ENCODE results near the gene FBXO48.
"Not testable (repeated sequence)": the region's sequence is repeated elsewhere in the genome, so short reads cannot be mapped to it uniquely, and the experiment has no call there.

The FBXO48 gene

DNA sequence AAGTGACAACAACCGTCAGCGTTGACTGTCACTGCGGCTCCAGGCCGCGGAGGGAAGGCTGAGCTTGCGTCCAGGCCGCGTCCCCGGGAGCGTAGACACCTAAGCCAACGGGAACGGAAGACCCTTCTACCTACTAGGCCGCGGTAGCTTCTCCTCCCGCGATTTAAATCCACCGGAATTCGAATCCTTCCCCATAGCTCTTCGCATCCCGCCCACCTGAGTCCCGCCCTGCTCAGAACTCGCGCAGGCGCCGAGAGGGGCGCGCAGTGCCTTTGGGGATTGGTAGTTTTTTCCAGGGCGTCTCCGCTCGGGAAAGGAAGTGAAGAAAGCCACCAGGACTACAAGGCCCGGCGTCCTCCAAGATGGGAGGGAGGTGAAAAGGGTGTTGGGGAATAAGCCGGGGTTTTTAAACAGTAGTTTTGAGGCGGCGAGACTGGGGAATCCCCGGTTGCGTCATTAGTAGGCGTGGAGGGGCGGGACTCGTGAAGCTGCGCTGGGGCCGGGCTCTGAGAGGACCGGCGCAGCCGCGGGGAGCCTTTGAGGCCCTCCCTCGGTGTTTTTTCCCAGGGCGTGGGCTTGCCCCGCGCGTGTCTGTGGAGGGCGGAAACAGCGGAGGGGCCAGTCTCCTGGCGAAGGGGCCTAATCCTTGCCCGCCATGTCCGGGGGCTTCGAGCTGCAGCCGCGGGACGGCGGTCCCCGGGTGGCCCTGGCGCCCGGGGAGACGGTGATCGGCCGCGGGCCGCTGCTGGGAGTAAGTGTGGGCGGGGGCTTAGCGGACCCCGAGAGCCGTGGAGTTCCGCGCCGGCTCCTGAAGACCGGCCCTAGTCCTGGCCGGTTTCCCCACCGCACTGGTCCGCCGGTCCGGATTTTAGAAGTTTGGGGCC lies at the start of gene FBXO48, which contains the start of gene APLF:
Gene FBXO48 (minus strand): TSS at position 218 of the 884 bp plus-strand sequence. CDS start 2,149 bp downstream, outside the sequence.
Gene APLF (plus strand): TSS at position 509 of the 884 bp plus-strand sequence. CDS start 147 bp downstream, at position 656.
- DNase-seq: peak; percentile 95

DNA sequence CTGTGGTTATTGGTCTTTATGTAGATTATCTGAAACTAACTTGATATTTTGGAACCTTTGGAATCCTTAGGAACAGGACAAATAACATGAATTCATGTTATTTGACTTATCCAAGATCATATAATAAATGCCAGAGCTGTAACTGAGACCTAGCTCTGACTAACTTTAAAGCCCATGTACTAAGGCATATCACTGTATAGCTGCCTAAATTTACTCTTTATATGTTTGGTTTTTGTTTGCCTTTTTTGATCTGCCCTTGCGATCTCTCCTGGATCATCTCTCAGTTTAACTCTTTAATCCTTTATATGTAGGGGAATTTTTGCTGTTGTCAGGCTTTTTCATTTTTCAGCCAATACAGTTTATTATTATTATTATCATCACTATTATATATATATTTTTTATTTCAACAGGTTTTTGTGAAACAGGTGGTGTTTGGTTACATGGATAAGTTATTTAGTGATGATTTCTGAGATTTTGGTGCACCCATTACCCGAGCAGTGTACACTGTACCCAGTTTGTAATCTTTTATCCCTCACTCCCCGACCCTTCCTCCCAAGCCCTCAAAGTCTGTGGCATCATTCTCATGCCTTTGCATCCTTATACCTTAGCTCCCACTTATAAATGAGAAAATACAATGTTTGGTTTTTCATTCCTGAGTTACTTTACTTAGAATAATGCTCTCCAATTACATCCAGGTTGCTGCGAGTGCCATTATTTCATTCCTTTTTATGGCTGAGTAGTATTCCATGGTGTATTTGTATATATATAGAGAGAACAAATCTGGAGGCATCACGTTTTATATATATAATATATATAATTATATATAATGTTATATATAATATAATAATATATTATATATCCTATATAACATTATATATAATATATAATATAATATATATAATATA lies 49.2 kb upstream of the FBXO48 start:
- DNase-seq: no peak

- DNase-seq: no peak
Observed at GRCh38 chr2:68514316-68514929, 47.3 kb upstream of the FBXO48 start.

- DNase-seq: no peak
Observed at GRCh38 chr2:68512966-68513365, 45.9 kb upstream of the FBXO48 start.

DNA sequence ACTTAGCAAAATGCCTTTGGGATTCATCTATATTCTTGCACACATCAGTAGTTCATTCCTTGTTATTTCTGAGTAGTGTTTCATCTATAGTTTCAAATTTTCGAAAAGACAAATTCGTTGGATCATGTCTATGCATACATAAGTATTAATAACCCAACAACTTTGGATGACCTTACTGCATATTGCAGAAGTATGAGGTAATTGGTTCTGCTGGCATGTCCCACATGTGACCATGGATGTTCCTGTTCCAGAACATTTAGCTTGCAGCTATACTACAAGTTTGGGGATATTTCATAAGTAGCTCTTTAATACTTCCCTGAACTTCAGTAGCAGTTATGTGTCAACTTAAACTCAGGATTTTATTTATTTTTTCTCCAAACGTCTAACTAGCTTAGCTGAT lies 45.2 kb upstream of the FBXO48 start:
- DNase-seq: no peak

- no peak for DNase-seq
Observed at GRCh38 chr2:68506170-68506569, 39.1 kb upstream of the FBXO48 start.

DNA sequence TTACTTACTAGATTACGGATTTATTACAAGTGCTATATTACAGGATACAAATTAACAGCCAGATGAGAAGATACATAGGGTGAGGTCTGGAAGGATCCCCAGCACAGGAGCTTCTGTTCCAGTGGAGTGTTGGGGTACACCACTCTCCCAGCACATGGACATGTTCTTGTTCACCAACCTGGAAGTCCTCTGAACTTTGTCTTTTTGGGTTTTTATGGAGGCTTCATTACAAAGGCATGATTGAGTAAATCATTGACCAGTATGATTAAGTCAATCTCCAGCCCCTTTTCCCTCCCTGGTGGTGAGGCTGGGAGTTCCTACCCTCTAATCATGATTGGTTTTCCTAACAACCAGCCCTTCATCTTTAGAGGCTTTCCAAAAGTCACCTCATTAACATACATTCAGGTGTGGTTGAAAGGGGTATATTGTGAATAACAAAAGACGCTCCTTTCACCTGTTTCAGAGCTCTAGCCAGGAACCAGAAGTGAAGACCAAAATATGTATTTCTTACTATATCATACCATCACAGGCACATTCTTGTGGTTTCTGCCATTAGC lies 38.6 kb upstream of the FBXO48 start:
- DNase-seq: no peak

- DNase-seq: no peak
Observed at GRCh38 chr2:68501768-68502167, 34.7 kb upstream of the FBXO48 start.

DNA sequence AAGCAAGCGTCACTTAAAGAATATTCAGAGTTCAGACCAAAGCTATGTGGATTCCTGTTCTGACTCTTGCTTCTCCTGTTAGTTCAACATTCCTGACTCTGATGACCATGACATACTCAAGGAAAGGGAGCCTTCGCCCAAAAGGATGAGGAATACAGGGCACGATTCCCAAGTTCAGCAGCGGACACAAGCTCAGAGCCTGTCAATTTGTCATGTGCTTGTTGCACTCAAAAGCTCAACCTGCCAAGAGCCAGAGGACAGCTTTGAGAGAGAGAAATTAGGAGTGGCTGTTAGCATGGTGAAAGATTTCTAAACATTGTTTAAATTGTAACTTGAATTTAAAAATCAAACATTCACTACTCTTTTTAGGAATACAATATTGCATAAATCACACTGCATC lies 33.6 kb upstream of the FBXO48 start:
- no peak for DNase-seq

DNA sequence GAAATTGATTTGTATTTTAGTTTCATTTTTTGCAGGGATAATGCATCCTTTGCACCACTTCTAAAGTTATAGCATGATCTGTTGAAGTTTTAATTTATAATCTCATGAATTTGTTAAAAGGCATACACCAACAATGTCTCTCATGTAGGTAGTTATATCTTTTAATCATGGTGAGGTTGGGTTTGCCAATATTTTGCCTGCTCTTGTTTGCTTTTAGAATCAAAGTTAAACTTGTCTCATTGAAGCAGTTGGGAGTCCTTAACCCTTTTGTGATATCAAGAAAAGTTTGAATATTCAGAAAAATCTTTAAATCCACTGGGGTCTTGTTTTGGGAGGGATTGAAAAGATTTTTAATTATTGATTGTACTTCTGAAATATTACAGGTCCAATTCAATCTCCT lies 32.0 kb upstream of the FBXO48 start:
- DNase-seq: no peak

GRCh38 chr2:68491582-68491981 lies 24.5 kb upstream of the FBXO48 start:
- DNase-seq: no peak

GRCh38 chr2:68489282-68489681 lies 22.2 kb upstream of the FBXO48 start:
- DNase-seq: no peak

DNA sequence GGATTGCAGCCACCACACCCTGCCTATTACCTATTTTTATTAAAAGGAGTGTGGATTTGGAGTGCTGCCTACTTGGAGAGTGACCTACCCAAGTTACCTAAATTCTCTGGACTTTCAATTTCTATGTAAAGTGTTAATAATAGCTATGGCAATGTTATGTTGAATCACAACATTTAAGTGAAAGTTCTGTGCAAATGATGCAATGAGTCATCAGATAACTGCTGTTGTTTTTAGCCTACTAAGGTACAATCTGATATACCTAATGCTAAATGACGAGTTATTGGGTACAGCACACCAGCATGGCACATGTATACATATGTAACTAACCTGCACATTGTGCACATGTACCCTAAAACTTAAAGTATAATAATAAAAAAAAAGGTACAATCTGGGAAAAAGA lies 21.5 kb upstream of the FBXO48 start:
- not testable (repeated sequence) for DNase-seq

GRCh38 chr2:68487773-68488355 lies 20.8 kb upstream of the FBXO48 start:
- DNase-seq: no peak

DNA sequence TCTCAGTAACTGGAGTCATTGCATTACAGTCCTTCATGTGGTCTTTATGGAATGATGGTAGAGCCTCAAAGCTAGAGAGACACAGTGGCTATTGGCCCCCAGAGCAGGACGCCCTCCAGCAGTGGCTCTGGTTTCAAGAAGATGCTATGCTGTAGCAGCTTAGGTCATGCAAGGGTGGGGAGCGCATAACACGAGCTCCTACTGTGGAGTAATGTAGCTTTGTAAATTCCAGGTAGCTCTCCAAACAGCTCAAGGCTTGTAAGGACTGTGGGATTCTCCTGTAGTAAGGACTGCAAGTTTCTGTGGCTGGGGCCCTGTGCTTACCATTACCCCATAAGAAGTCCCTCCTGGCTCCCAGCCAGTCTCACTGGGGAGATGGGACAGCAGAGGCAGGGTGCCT lies 15.9 kb upstream of the FBXO48 start:
- DNase-seq: no peak

GRCh38 chr2:68482296-68482820 lies 15.3 kb upstream of the FBXO48 start:
- DNase-seq: no peak

DNA sequence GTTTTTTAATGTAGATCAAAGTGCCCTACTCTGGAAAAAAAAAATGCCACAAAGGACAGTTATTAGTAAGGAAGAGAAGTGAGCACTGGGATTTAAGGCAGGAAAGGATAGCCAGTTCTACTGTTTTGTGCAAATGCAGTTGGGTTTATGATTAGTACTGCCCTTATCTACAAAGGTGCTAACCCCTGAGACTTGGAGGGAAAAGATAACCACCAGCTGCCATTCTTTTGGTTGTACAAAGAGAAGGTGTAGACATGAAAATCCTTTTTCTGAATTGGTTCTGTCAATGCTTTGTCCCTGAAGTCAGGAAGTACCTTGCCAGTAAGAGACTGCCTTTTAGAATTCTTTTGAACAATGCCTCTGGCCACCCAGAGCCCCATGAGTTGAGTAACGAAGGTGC lies 11.6 kb upstream of the FBXO48 start:
- DNase-seq: no peak

- DNase-seq: no peak
Observed at GRCh38 chr2:68476454-68476853, 9.4 kb upstream of the FBXO48 start.

- DNase-seq: no peak
Observed at GRCh38 chr2:68475576-68475975, 8.5 kb upstream of the FBXO48 start.

GRCh38 chr2:68475110-68475509 lies 8.0 kb upstream of the FBXO48 start:
- DNase-seq: no peak

- DNase-seq: no peak
Observed at GRCh38 chr2:68472796-68473414, 5.8 kb upstream of the FBXO48 start.

DNA sequence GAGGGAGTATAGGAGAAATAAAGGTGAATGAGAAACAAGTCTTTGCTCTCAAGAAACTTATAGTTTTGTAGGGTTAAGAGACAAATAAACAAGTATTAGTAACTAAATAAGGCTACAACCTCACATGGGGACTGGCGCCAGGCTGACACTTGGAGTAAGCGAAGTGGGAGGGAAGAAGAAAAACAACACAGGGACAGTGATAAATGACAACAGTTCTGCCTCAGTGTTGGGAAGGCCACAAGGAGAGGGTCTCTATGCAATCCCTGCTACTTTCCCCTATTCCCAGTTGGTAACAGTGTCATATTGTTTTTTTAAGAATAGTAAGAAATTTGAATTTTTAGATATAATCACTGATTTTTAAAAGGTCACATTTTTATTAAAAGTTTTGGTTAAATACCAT lies 4.3 kb upstream of the FBXO48 start:
- DNase-seq: no peak
